ENCODE data around the gene SPZ1. TPM values are rescaled to one million over a fixed set of nuclear protein-coding genes. Genes with fewer than 3 reads are reported as not detected.

The SPZ1 gene, protein sequence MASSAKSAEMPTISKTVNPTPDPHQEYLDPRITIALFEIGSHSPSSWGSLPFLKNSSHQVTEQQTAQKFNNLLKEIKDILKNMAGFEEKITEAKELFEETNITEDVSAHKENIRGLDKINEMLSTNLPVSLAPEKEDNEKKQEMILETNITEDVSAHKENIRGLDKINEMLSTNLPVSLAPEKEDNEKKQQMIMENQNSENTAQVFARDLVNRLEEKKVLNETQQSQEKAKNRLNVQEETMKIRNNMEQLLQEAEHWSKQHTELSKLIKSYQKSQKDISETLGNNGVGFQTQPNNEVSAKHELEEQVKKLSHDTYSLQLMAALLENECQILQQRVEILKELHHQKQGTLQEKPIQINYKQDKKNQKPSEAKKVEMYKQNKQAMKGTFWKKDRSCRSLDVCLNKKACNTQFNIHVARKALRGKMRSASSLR
- total RNA-seq = not detected in 2 replicates

DNA sequence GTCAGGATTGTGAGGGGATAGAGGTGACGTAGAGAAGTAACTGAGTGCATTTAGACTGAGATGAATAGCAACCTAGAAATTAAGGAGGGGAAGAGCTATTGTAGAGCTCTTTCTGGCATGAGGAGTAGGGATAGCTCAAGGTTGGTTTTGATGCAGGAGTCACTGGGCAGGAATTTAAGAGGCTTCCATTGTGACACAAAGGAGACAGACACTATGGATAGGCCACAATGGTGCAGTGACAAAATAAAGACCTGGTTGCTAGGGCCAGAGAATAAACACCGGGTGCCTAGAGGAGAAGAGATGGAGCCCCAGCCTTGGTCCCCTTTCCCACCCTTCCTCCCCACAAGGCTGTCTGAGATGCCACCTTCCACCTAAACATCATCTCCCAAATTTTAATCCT is at the start of gene SPZ1:
Gene SPZ1 (plus strand): TSS at position 301 of the 400 bp plus-strand sequence. CDS start 214 bp downstream, outside the sequence.

Other genes starting within 250 kb of the SPZ1 start
- gene SERINC5, start 64.0 kb upstream of the SPZ1 start, total RNA-seq = 12.0 and 14.9 TPM in 2 replicates
- gene ZFYVE16, start 88.1 kb downstream of the SPZ1 start, total RNA-seq = 21.4 and 23.4 TPM in 2 replicates
- gene FAM151B, start 168.1 kb downstream of the SPZ1 start, total RNA-seq = 8.5 and 9.8 TPM in 2 replicates